HL-60 (cell line): ENCODE measurements around the gene PCYOX1L.

Source experiments
- DNase-seq, 2 experiments: peaks; one replicate each; pipeline ENCODE4 v3.0.0-alpha.2; 2010 to 2020; ENCODE audit warnings: low read depth in 1 of 2, low spot score in 1 of 2
- H3K27ac ChIP-seq: fragments of 250-450 bp; sonication (Bioruptor Pico); replicated peaks from 2 replicates; pipeline ENCODE4 v1.5.1; 2020; ENCODE audit warnings: mild to moderate bottlenecking, moderate library complexity
- H3K27me3 ChIP-seq: fragments of 250-450 bp; sonication (Bioruptor Pico); 2 replicates; pipeline ENCODE4 v1.5.1; 2021; ENCODE audit warnings: mild to moderate bottlenecking, moderate library complexity; ENCODE audit not compliant: insufficient read depth, poor library complexity, severe bottlenecking
- H3K4me3 ChIP-seq: replicated peaks from 2 replicates; pipeline ENCODE4 v1.5.1; 2011; ENCODE audit warnings: mild to moderate bottlenecking, control low read depth, low read length; ENCODE audit not compliant: insufficient read depth
- GABPA ChIP-seq: IDR thresholded peaks from 2 replicates; pipeline ENCODE4 v1.6.1; 2012; ENCODE audit warnings: low read depth
- POLR2AphosphoS5 ChIP-seq: IDR thresholded peaks from 2 replicates; pipeline ENCODE4 v1.6.1; 2012; ENCODE audit warnings: low read depth
- SPI1 ChIP-seq: IDR thresholded peaks from 2 replicates; pipeline ENCODE4 v1.6.1; 2012; ENCODE audit warnings: low read depth, mild to moderate bottlenecking, borderline replicate concordance
- TF ChIP-seq, protein P1 (sequence below): IDR thresholded peaks from 2 replicates; pipeline ENCODE4 v1.6.1; 2012; ENCODE audit warnings: low read depth; ENCODE audit not compliant: insufficient replicate concordance
- TF ChIP-seq, protein P2 (sequence below): IDR thresholded peaks from one replicate; pipeline ENCODE4 v1.5.1; 2011; ENCODE audit warnings: low read length, control low read depth, inconsistent platforms; ENCODE audit not compliant: insufficient read depth

Gene PCYOX1L

DNA sequence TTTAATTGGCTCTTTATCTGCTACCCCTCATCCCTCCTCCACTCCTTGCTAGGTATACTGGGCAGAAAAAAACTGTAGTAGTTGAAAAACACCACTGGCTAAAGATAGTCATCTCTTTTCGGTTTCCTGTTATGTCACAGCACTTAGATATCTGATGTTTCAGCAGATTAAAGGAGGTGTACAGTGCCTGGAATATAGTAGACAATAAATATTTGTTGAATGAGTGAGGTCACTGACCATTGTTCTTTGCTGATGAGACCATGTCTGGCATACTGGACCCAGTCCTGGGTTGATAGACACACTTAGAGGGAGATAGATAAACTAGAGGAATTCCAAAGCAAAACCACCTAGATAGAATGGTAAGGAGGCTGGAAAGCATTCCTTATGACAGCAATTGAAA, 9.3 kb upstream of the PCYOX1L start:
- no peak for TF ChIP-seq POLR2AphosphoS5
- TF ChIP-seq SPI1 = no peak
- TF ChIP-seq, protein P1, sequence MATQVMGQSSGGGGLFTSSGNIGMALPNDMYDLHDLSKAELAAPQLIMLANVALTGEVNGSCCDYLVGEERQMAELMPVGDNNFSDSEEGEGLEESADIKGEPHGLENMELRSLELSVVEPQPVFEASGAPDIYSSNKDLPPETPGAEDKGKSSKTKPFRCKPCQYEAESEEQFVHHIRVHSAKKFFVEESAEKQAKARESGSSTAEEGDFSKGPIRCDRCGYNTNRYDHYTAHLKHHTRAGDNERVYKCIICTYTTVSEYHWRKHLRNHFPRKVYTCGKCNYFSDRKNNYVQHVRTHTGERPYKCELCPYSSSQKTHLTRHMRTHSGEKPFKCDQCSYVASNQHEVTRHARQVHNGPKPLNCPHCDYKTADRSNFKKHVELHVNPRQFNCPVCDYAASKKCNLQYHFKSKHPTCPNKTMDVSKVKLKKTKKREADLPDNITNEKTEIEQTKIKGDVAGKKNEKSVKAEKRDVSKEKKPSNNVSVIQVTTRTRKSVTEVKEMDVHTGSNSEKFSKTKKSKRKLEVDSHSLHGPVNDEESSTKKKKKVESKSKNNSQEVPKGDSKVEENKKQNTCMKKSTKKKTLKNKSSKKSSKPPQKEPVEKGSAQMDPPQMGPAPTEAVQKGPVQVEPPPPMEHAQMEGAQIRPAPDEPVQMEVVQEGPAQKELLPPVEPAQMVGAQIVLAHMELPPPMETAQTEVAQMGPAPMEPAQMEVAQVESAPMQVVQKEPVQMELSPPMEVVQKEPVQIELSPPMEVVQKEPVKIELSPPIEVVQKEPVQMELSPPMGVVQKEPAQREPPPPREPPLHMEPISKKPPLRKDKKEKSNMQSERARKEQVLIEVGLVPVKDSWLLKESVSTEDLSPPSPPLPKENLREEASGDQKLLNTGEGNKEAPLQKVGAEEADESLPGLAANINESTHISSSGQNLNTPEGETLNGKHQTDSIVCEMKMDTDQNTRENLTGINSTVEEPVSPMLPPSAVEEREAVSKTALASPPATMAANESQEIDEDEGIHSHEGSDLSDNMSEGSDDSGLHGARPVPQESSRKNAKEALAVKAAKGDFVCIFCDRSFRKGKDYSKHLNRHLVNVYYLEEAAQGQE = no peak
- no peak for TF ChIP-seq GABPA
- TF ChIP-seq, protein P2, sequence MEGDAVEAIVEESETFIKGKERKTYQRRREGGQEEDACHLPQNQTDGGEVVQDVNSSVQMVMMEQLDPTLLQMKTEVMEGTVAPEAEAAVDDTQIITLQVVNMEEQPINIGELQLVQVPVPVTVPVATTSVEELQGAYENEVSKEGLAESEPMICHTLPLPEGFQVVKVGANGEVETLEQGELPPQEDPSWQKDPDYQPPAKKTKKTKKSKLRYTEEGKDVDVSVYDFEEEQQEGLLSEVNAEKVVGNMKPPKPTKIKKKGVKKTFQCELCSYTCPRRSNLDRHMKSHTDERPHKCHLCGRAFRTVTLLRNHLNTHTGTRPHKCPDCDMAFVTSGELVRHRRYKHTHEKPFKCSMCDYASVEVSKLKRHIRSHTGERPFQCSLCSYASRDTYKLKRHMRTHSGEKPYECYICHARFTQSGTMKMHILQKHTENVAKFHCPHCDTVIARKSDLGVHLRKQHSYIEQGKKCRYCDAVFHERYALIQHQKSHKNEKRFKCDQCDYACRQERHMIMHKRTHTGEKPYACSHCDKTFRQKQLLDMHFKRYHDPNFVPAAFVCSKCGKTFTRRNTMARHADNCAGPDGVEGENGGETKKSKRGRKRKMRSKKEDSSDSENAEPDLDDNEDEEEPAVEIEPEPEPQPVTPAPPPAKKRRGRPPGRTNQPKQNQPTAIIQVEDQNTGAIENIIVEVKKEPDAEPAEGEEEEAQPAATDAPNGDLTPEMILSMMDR = no peak
- no peak overlapping the region for H3K27ac ChIP-seq
- H3K4me3 ChIP-seq = no peak overlapping the region
- H3K27me3 ChIP-seq = no peaks in the 10 kb centered on the region
- no peak for DNase-seq

DNA sequence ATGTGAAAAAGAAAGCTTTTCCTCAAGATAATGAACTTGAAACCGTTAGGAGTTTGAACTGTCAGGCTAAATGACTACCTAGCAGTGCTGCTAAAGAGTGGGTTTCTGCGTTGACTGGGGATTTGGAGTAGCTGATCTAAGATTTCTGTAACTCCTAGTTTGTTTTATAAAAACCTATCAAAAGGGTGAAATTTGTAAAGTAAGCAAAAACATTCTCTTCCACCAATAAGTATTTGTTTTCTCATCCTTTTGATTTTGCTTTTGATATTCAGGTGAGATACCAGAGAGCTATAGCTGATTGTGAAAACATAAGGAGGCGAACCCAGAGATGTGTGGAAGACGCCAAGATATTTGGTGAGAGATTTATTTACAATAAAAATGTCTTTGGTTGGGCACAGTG, 8.5 kb upstream of the PCYOX1L start:
- Histone ChIP-seq H3K27ac (no peak overlapping the region), H3K27me3 (no peaks in the 10 kb centered on the region), H3K4me3 (no peak overlapping the region)
- TF ChIP-seq GABPA (no peak), POLR2AphosphoS5 (no peak), SPI1 (no peak)
- TF ChIP-seq, protein P1 = no peak
- TF ChIP-seq, protein P2 = no peak
- DNase-seq = no peak

DNA sequence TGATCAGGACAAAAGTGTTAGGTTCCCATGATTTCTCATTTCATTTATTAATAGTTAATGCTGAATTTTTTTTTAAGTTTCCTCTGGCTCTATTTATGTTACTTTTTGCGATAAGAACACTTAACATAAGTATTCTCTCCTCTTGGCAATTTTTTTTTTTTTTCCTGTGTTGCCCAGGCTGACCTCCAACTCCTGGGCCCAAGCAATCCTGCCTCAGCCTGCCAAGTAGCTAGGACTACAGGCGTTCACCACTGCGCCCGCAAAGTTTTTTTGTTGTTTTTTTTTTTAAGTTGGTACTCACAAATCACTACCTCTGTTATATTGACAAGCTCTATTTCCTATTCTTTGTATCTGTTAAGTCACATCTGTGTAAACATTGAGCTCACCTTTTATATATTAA, 5.7 kb upstream of the PCYOX1L start:
- Histone ChIP-seq H3K27ac (no peak overlapping the region), H3K4me3 (no peak overlapping the region), H3K27me3 (no peaks in the 10 kb centered on the region)
- TF ChIP-seq, protein P2 = no peak
- no peak for TF ChIP-seq GABPA
- TF ChIP-seq, protein P1 = no peak
- no peak for TF ChIP-seq SPI1
- no peak for TF ChIP-seq POLR2AphosphoS5
- no peak for DNase-seq
